ENCODE data around the gene IL11. TPM values are rescaled to one million over a fixed set of nuclear protein-coding genes. Genes with fewer than 3 reads are reported as not detected.
A peak's percentile ranks its signal among the peaks of the same experiment; 100 is the strongest.

Gene IL11
- total RNA-seq, 4 donors from 2014 or later = 0.21 TPM; not detected in 3

DNA sequence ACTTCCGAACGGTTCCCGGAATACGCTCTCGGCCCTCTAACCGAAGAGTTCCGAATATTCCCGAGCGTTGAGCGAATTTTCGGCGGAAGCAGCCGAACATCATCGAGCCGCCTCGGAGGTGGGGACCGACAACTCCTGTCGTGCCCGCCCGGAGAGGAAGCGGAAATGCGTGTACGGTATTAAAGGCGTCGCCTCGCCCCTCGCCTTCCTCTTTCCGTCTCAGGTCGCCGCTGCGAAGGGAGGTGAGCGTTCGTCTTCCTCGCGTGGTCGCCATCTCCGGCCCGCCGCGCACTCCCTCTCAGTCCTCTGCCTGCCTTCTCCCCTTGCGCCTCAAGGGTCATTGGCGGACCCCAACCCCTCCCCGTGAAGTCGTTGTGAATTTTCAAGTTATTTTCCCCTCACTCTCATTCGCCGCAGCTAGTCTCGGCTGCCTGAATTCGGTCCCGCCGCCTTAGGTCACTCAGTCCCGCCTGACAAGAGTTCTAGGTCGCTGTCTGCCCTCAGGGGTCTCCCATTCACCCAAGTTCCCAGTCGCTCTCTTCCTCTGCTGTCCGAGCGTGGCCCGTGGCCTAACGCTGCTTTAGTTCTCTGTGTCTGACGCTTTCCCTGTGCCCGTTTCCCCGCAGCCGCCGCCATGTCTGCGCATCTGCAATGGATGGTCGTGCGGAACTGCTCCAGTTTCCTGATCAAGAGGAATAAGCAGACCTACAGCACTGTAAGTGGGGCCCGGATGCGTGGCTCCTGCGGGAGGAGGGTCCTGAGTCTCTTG lies 15.6 kb upstream of the IL11 start, which contains the start of gene RPL28:
RPL28 (plus strand) TSS at position 209 of the 769 bp plus-strand sequence; CDS start at position 635, 426 bp downstream.
- WGBS, 2 donors = 0 to 1% methylated on average over 43 to 59 of the region's 68 CpGs
- peaks cover 0 to 62% (median 37%) of the 10 kb centered on the region in 4 donors for H3K4me1 ChIP-seq
- peak; percentile 96 to 99 for DNase-seq (ENCODE audit: low spot score in 2 of 2)
- peaks cover 0 to 41% (median 12%) of the 10 kb centered on the region in 3 donors for H3K36me3 ChIP-seq
- TF ChIP-seq EP300 (IDR thresholded peaks at IDR 0.05) = peak; percentile 88 to 100
- TF ChIP-seq, protein P1, sequence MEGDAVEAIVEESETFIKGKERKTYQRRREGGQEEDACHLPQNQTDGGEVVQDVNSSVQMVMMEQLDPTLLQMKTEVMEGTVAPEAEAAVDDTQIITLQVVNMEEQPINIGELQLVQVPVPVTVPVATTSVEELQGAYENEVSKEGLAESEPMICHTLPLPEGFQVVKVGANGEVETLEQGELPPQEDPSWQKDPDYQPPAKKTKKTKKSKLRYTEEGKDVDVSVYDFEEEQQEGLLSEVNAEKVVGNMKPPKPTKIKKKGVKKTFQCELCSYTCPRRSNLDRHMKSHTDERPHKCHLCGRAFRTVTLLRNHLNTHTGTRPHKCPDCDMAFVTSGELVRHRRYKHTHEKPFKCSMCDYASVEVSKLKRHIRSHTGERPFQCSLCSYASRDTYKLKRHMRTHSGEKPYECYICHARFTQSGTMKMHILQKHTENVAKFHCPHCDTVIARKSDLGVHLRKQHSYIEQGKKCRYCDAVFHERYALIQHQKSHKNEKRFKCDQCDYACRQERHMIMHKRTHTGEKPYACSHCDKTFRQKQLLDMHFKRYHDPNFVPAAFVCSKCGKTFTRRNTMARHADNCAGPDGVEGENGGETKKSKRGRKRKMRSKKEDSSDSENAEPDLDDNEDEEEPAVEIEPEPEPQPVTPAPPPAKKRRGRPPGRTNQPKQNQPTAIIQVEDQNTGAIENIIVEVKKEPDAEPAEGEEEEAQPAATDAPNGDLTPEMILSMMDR (IDR thresholded peaks at IDR 0.05) = peak in 2 of 5 experiments; percentile 10 to 26
- TF ChIP-seq POLR2A (IDR thresholded peaks at IDR 0.05) = peak; percentile 96
- H3K9me3 ChIP-seq = no peaks in the 10 kb centered on the region
- peak within 1 kb of the TSS; percentile 79 to 97 (median 92) for H3K27ac ChIP-seq
- peak within 1 kb of the TSS; percentile 69 to 95 (median 92) for H3K4me3 ChIP-seq
- H3K27me3 ChIP-seq = no peaks in the 10 kb centered on the region

DNA sequence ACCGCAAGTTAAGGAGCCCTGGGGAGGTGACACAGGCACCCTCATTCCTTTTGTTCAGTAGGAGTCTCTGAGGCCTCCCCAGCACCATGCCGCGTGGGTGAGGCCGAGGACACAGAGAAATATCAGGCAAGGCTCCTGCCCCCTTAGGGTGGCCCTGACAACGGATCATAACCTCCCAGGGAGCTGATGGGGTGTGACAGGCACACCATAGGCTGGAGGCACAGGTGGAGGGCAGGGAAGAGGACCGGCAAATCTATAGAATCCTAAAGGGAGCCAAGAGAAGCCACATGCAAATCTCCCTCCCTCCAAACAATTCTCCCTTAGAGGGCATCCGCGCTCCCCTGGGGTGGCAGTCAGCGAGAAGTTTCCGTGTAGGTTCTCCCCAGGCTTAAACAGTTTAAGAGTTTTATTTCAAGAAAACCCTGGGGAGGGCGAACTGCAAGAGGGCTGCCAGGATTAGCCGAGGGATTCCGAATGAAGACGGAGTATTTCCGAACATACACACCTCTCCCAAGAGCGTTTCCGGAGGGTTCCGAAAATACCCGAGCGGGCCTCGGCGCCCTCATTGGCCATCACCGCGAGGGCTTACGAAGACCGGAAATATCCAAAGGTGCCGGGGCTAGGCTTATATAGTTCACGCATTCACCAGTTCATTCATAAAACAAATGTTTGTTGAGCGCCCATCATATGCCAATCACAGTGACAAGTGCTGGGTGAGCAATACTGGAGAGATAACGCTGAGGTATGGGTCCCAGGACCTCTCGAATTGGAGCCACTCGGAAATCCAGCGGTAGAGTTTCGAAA lies 14.9 kb upstream of the IL11 start:
- peaks cover 0 to 57% (median 37%) of the 10 kb centered on the region in 4 donors for H3K4me1 ChIP-seq
- peak; percentile 98 to 99 for DNase-seq (ENCODE audit: low spot score in 2 of 2)
- no peaks in the 10 kb centered on the region for H3K27me3 ChIP-seq
- H3K4me3 ChIP-seq = peak overlapping the region; percentile 69 to 95 (median 92)
- peaks cover 0 to 33% (median 12%) of the 10 kb centered on the region in 3 donors for H3K36me3 ChIP-seq
- WGBS, 2 donors = 5 to 6% methylated on average over 32 to 34 of the region's 34 CpGs
- H3K27ac ChIP-seq = peak overlapping the region; percentile 79 to 97 (median 92)
- no peak for TF ChIP-seq POLR2A (IDR thresholded peaks at IDR 0.05)
- H3K9me3 ChIP-seq = no peaks in the 10 kb centered on the region

DNA sequence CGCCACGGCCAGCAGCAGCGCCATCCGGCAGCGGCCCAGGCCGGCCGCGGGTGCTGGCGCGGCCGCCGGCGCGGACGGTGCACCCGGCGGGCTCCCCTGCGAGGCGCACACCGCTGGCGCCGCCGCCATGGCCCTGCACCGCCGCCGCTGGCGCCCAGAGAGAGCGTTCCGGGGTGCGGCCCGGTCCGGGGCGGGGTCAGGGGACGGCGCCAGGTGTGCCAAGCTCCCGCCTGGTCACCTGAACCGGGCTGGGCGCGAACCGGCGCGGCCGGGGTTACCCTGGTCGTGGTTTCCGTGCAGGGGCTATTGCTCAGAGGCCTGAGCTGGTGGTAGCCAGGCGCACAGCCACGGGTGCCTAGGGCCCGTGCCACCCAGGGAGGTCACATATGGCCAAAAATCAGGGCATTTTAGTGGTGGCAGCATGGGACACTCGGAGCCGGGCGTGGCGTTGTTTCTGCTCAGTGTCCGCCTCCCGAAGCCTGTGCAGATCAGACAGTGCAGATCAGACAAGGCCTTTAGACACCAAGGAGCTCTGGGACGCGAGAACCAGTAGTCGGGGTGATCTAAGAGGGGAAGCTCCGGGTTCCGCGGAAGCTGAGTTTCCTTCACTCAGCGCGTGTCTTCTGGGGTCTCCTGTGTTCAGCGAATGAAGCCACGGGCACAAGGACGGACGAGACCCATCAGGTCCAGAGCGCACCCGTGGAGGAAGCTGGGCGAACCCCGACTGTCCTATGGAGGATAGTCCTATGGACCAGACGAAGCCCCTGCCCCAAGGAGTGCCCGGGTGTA lies 14.1 kb upstream of the IL11 start, which contains the start of gene TMEM238:
TMEM238 (minus strand) TSS at position 162 of the 789 bp plus-strand sequence; CDS start at position 129, 33 bp downstream.
- WGBS, 2 donors = 28 to 31% methylated on average over 25 to 27 of the region's 72 CpGs
- H3K36me3 ChIP-seq = peaks cover 0 to 25% (median 12%) of the 10 kb centered on the region in 3 donors
- peaks cover 0 to 49% (median 37%) of the 10 kb centered on the region in 4 donors for H3K4me1 ChIP-seq
- DNase-seq (ENCODE audit: low spot score in 2 of 2) = peak in 1 of 2 donors; percentile 14
- H3K4me3 ChIP-seq = peak within 1 kb of the TSS; percentile 69 to 95 (median 92)
- peak within 1 kb of the TSS; percentile 79 to 97 (median 92) for H3K27ac ChIP-seq
- no peaks in the 10 kb centered on the region for H3K27me3 ChIP-seq
- TF ChIP-seq, protein P1 (IDR thresholded peaks at IDR 0.05) = no peak
- TF ChIP-seq POLR2A (IDR thresholded peaks at IDR 0.05) = no peak
- no peak for TF ChIP-seq EP300 (IDR thresholded peaks at IDR 0.05)
- no peaks in the 10 kb centered on the region for H3K9me3 ChIP-seq

DNA sequence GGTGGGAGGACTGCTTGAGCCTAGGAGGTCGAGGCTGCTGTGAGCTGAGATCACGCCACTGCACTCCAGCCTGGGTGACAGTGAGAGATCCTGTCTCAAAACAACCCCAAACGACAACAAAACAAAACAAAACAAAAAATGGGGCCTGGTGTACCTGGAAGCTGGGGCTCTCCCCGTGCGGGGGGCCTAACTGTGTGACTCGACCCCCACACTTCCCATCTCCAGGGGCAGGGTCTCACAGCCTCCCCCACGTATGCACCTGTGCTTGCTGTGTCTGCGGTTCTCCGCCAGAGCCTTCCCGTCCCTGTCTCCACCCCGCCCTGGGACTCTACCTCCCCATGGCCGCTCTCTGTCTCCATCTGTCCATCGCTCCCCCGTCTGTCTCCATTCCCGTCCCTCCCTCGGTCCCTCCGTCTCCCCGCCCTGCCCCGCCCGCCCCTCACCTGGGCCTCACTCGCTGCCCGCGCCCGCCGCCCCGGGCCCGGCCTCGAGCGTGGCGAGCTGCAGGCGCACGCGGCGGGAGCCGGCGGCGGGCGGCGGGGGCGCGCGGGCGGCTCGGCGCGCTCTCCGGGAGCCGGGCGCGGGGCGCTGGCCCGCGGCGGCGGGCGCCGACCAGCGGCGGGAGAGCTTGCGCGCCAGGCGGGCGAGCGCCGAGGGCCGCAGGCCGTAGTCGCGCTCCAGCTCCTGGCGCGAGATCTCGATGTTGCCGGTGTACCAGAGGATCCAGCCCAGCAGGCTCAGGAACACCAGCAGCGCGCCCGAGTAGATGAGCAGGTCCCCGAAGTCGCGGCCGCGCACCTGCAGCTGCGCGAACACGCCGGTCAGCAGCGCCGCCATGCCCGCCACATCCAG lies 13.2 kb upstream of the IL11 start:
- no peak for DNase-seq (ENCODE audit: low spot score in 2 of 2)
- H3K9me3 ChIP-seq = no peaks in the 10 kb centered on the region
- 9 to 13% methylated on average over 31 to 46 of the region's 88 CpGs for WGBS, 2 donors
- H3K27ac ChIP-seq = peak overlapping the region; percentile 79 to 96 (median 86)
- TF ChIP-seq, protein P1 (IDR thresholded peaks at IDR 0.05) = peak in 4 of 5 experiments; percentile 16 to 68 (median 48)
- TF ChIP-seq EP300 (IDR thresholded peaks at IDR 0.05) (peak in 1 of 2 donors; percentile 31), POLR2A (IDR thresholded peaks at IDR 0.05) (peak in 1 of 2 donors; percentile 28)
- peaks cover 0 to 17% (median 12%) of the 10 kb centered on the region in 3 donors for H3K36me3 ChIP-seq
- H3K4me1 ChIP-seq = peaks cover 0 to 41% (median 31%) of the 10 kb centered on the region in 4 donors
- no peaks in the 10 kb centered on the region for H3K27me3 ChIP-seq
- H3K4me3 ChIP-seq = peak overlapping the region; percentile 33 to 95 (median 81)

Measured in tibial nerve (tissue), 4 donors.